H1 (cell line): ENCODE data around the gene TBC1D7. TPM values are rescaled to one million over a fixed set of nuclear protein-coding genes. Genes with fewer than 3 reads are reported as not detected.

ENCODE experiments used
- CEBPB ChIP-seq: IDR thresholded peaks from 2 replicates; pipeline ENCODE4 v1.6.1; 2012; ENCODE audit warnings: low read depth, low read length
- CHD7 ChIP-seq: fragments of 300-600 bp; sonication (generic); IDR thresholded peaks from 2 replicates; pipeline ENCODE4 v1.7.1; 2012; ENCODE audit warnings: low read length, moderate library complexity, mild to moderate bottlenecking, inconsistent platforms; ENCODE audit not compliant: insufficient replicate concordance
- CTCF ChIP-seq, 3 experiments: IDR thresholded peaks; 1 replicate in 2 of 3; 2 replicates in 1 of 3; pipeline versions ENCODE4 v1.5.1 to v1.6.1; 2011; ENCODE audit warnings: low read length in 3 of 3, mild to moderate bottlenecking in 3 of 3, inconsistent platforms in 2 of 3, low read depth in 1 of 3, moderate library complexity in 1 of 3; ENCODE audit not compliant: insufficient read depth in 1 of 3; ENCODE audit errors: control extremely low read depth in 1 of 3
- SP4 ChIP-seq: IDR thresholded peaks from 2 replicates; pipeline ENCODE4 v1.6.1; 2012; ENCODE audit warnings: low read length, inconsistent platforms
- TEAD4 ChIP-seq: IDR thresholded peaks from 2 replicates; pipeline ENCODE4 v1.6.1; 2012; ENCODE audit warnings: low read depth, low read length, inconsistent platforms, mixed read lengths
- ZNF274 ChIP-seq: IDR thresholded peaks from 2 replicates; pipeline ENCODE4 v1.7.0; 2012; ENCODE audit warnings: low read length, borderline replicate concordance; ENCODE audit errors: extremely low read depth
- polyA plus RNA-seq, 7 experiments: library from polyadenylated mRNA; depleted of rRNA in 3 of 7; stranded (reverse) in 5 of 7; unstranded in 2 of 7; fragments of >200 nt in 5 of 7; fragments of 200-250 nt in 2 of 7; gene quantifications; 1 replicate in 5 of 7; 2 replicates in 1 of 7; 4 replicates in 1 of 7; pipeline versions ENCODE4 v1.2.1 to v1.2.3, GENCODE V29; 2011 to 2013; ENCODE audit warnings: missing spikeins in 2 of 7, mixed read lengths in 2 of 7
- total RNA-seq: library from RNA; stranded (reverse); fragmentation: NEBNext Ultra II Directional; extraction: Animal tissue kit (Norgen Biotek cat#: 25700); gene quantifications from 2 replicates; pipeline ENCODE4 v1.2.1, GENCODE V29; 2021

The TBC1D7 gene
- total and polyA plus RNA-seq, 2 of the 8 experiments (the other 6 are each of a cell fraction or from before 2014, with no cell fraction given): 46.1 to 55.2 TPM

- no peak for TF ChIP-seq CHD7
- no peak for TF ChIP-seq TEAD4
- TF ChIP-seq CEBPB: no peak
- no peak for TF ChIP-seq SP4
- TF ChIP-seq ZNF274: no peak
- TF ChIP-seq CTCF (IDR thresholded peaks at IDR 0.05; ENCODE audit: control extremely low read depth in 1 of 3, insufficient read depth in 1 of 3, low read depth in 1 of 3, low read length in 3 of 3): no peak
Observed at GRCh38 chr6:13287104-13287503, 41.2 kb downstream of the TBC1D7 start (continued).
